Stimulated activated CD8-positive, alpha-beta memory T cell treated with anti-CD3 and anti-CD28 coated beads, Interleukin-4, amount 100 ng/mL, for 24 hours (primary cell): ENCODE measurements around the gene CST6.
"Not testable (repeated sequence)": the region's sequence is repeated elsewhere in the genome, so short reads cannot be mapped to it uniquely, and the experiment has no call there.

Experiments
- DNase-seq: peaks from one replicate; pipeline ENCODE4 v3.0.0-alpha.2; 2020; ENCODE audit warnings: low read depth

The CST6 gene

DNA sequence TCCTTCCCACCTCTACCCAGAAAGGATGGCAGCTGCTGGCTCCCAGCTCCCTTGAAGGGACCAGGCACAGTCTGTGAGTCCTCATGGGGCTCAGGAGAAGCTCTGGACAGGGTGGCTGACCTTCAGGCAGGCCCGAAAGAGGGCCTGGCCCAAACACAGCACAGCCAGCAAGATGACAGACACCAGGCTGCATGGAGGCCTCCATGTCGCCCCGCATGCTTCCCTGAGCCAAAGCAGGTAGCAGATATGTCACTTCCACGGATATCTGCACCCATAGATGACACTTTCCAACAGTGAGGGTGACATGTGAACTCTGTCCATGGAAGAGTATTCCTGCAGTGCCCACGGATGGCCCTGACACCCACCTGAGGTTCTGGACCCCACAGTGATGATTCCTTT, 28.2 kb upstream of the CST6 start:
- no peak for DNase-seq

DNA sequence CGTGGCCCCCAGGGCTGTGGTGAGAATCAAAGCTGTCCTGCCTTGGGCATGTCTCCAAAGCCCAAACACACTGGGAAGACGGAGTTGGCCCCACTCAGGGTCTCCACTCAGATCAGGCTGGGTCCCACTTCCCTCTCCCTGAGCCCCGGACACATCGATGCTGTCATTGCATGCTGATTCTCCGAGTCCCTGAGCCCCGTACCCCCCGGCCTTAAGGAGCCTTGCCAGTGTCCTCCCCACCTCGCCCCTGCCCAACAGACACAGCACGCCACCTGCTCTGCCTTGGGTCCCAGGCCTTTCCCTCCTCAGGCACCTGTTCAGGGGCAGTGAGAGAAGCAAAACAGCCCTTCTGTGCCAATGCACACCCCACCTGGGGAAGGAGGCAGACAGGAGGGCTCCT, 24.5 kb upstream of the CST6 start:
- no peak for DNase-seq

GRCh38 chr11:65988791-65989592, 22.8 kb upstream of the CST6 start:
- DNase-seq = peak; percentile 78

DNA sequence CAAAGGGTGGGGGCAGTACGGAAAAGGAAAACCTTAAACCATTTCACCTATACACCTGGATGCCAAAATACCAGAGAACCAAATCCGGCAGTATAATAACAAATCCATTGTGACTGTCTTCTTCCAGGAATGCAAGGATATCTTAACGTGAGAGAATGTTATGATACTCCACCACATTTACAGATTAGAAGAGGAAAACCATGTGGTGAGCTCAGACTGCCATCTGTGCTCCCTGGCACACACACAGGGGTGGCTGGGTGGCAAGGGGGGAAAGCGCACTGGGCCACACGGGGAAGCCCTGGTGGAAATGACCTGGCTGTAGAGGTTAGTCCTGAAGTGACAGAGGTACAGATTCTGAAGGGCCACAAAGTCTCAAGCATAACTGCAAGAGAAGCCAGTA, 19.8 kb upstream of the CST6 start:
- no peak for DNase-seq

DNA sequence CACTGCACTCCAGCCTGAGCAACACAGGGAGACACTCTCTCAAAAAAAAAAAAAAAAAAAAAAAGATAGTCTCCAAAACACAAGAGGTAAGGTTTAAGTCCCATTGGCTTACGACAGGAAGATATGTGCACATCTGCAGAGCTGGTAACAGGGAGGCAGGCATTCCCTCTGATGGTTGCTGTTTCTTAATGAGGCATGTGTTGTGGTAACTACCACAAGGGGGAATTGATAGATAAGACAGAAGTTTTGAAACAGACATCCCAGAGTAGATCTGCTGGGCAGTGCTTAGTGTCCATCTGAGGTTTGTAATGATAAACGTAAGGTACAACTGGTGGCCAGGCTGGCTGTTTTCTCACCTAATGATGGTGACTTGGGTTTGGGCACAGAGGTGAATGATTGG, 14.5 kb upstream of the CST6 start:
- DNase-seq = no peak

GRCh38 chr11:66001942-66002647, 9.7 kb upstream of the CST6 start, which contains the start of the genes BANF1 and EIF1AD:
Gene BANF1, plus strand, starts transcription at chr11:66002503. Its CDS starts 748 bp downstream, at chr11:66003251.
Gene EIF1AD, minus strand, starts transcription at chr11:66002157. Its CDS starts 1,768 bp downstream, at chr11:66000389.
- peak; percentile 86 for DNase-seq

- DNase-seq = peak; percentile 65
Observed at GRCh38 chr11:66002648-66003225, 9.1 kb upstream of the CST6 start.

GRCh38 chr11:66003291-66003690, 8.5 kb upstream of the CST6 start:
- DNase-seq = no peak

GRCh38 chr11:66004186-66004585, 7.6 kb upstream of the CST6 start:
- DNase-seq = no peak

DNA sequence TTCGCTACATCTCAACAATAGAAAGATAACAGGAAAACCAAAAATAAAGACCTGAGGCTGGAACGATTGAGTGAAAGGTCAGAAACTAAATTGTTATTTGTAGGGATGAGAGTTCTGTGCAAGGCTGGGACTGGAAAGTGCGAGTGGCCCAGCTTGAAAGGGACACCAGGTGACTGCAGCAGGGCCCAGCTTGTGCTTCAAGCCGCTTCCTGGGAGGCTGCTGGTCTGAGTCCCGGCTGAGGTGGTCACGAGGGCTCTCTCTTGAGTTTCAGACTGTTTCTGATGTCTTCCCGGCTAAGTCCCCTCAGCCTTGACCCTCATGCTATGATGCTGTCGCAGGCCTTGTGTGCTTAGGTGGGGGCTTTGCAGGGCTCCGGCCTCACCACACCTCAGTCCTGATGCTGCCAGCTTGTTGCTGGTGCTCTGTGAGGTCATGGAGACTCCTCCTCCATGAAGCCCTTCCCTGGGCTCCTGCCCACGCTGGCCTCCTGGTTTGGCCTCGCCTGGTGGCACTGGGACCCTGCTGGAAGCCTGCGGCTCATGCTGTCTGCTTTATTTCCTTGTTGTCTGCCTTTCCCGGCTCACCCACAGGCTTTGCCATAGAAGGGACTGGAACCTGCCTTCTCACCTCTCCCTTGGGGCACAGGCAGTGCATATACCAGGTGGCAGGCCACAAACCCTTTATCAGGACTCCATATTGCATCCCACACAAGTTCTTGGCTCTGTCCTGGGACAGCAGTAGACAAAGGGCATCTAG, 5.5 kb upstream of the CST6 start:
- no peak for DNase-seq

DNA sequence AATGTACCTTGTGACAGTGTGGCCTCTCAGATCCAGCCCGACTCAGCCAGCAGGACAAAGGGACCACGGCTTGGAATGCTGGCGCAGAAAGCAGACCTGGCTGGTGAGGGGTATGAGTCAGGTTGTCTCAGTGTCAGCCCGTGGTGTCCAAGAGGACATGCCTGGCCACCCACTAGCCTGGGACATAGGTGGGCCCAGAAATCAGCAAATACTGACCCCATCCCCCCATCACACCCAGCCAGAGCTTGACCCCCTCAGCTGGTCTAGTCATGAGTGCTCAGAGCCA, 5.0 kb upstream of the CST6 start:
- DNase-seq = no peak

DNA sequence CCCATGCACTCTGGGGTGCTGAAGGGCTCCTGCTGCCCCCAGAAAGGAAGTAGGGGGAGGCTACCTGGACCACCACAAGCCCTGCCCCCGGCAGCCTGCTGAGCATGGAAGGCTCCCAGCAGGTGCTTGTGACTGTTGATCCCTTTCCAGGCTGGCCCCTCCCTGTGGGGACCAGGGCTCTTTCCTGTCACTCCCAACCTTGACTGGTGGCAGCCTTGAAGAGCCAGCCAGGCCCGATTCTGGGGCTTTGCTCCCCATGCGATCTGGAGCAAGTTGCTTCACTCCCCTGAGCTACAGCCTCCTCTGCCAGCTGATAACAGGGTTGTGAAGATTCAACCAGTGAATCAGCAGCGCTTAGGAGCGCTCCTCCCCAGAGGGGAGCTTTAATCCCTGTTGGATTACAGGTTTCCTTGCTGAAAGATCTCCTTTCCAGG, 4.6 kb upstream of the CST6 start:
- DNase-seq = no peak

GRCh38 chr11:66008095-66008467, 3.7 kb upstream of the CST6 start:
- no peak for DNase-seq

DNA sequence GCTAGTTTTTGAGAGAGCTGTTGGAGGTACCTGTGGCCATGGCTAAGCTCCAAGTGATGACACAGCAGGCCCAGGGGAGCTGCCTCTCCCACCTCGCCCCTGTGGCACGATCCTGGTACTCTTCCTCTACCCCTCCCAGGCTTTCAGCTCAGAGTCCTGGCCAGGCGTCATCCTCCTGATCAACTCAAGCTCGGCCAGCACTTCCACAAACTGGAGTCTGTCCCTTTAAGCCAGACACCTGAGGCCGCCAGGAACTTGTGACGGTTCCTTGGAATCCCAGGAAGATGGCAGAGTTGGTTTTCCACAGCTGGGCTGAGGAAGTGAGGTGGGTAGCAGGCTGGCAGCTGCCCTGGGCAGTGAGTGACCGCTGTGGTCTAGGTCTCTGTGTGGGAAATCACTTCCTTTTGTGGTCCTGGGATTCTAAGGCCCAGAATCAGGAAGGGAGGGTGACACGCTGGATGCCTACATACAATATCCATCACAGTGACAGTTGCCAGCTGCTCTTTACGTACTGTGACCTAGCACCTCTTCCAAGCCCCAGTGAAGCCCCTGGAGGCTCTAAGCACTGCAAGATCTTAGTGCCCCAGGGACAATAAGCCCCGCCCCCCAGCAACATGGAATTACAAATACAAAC, 3.2 kb upstream of the CST6 start:
- no peak for DNase-seq

GRCh38 chr11:66010036-66010435, 1.8 kb upstream of the CST6 start:
- not testable (repeated sequence) for DNase-seq

GRCh38 chr11:66011239-66011784, 496 bp upstream of the CST6 start:
- DNase-seq = no peak

GRCh38 chr11:66012371-66012945, 650 bp downstream of the CST6 start:
- no peak for DNase-seq

DNA sequence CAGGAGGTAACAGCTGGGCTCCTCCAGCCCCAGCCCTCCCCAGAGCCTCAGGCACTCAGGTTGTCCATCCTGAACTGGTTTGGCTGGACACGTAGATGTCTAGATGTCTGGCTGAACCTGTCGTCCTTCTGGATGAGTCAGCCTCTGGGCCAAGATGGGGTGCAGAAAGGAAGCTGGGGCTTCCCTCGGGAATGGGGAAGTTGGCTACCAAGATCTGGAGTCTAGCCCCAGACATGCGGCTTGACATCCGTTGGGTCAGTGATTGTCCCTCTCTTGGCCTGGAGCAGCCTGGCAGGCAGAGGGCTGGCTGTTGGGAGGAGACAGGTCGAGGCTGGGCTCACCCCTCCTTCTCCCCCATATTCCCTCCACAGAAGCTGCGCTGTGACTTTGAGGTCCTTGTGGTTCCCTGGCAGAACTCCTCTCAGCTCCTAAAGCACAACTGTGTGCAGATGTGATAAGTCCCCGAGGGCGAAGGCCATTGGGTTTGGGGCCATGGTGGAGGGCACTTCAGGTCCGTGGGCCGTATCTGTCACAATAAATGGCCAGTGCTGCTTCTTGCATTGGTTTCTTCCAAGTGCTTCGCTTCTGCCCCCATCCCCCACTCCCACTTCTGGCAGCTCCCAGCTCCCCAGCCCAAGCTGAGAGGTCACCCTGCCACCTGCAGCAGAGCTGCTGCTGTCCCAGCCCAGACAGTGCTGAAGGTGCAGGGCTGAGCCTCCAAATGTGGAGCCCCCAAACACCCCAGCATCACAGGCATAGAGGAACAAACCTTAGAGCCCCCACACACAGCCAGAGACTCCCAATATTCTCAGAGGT, 1.3 kb downstream of the CST6 start:
- no peak for DNase-seq

DNA sequence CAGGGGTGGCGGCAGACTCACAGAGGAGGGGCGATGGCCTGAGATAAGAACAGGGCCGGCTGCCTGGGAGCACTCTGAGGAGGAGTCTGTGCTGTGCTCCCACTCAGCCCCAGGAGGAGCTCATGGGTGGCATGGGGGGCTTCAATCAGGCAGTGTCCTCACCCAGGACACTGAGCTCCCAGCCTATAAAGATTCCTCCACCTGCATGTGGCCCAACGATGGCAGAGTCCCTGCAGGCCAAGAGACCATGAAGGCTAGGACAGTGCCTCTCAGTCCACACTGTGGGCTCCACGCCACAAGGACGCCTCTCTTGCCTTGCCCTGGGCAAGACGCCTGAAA, 1.9 kb downstream of the CST6 start:
- DNase-seq = no peak

DNA sequence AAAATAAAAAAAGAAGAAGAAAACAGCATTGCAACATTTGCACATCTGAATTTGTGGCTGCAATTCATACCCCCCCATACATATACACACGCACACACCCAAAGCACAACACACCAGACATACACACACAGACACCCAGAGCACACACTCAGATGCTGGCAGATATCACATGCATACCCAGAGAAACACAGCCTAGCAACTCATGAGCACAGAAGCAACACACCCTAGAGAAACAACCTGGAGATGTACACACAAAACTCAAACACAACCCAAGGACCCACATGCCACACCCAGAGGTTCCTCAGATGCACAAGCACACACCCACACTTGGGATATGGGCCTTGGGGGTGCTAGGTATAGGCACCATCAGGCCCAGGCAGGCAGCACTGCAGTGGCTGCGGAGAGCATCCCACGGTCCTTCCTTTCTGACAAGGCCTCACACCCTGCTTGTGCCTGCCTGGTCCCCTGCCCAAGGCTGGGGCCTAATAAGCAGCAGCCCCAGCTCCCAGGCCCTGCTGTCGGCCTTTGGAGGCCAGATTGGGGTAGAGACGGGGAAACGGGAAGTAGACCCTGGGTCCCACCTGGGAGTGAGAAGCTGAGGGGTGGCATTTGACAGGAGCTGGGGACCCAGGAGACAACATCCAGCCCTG, 3.1 kb downstream of the CST6 start:
- DNase-seq = no peak
